A673 (cell line): ENCODE measurements around the gene GRIN2C. TPM values are rescaled to one million over a fixed set of nuclear protein-coding genes. Genes with fewer than 3 reads are reported as not detected.

Experiments used
- BruUV-seq: library from RNA; stranded (reverse); fragments of 400-500 nt; replicated peaks from 2 replicates; lab custom pipeline; 2021; lab: Mats Ljungman, UMichigan
- CTCF ChIA-PET: fragments of 300-600 bp; sonication (Branson Sonifier 250); formaldehyde crosslinking; loops from one replicate; lab custom pipeline; 2022; ENCODE audit warnings: antibody characterized with exemption; lab: Charles Lee
- POLR2A ChIA-PET: fragments of 300-600 bp; sonication (Branson Sonifier 250); formaldehyde crosslinking; loops from one replicate; lab custom pipeline; 2022; ENCODE audit warnings: antibody characterized with exemption; ENCODE audit not compliant: low non-redundant PET; lab: Charles Lee
- DNase-seq: peaks from one replicate; pipeline ENCODE4 v3.0.0-alpha.2; 2015; ENCODE audit warnings: low spot score
- H3K27ac ChIP-seq: fragments of 200-600 bp; sonication (generic); 2 replicates; pipeline ENCODE4 v1.5.1; 2016; ENCODE audit warnings: mixed run types, low read depth, mild to moderate bottlenecking, mixed read lengths, antibody characterized with exemption, low read length; ENCODE audit not compliant: poor library complexity, severe bottlenecking
- H3K27me3 ChIP-seq: fragments of 200-600 bp; sonication (generic); replicated peaks from 2 replicates; pipeline ENCODE4 v1.6.1; 2017; ENCODE audit warnings: mixed run types, low read depth, mild to moderate bottlenecking, mixed read lengths, antibody characterized with exemption, low read length; ENCODE audit not compliant: insufficient read depth, poor library complexity
- H3K36me3 ChIP-seq: fragments of 200-600 bp; sonication (generic); 2 replicates; pipeline ENCODE4 v1.6.1; 2016; ENCODE audit warnings: mixed run types, mild to moderate bottlenecking, mixed read lengths, antibody characterized with exemption, low read length; ENCODE audit not compliant: insufficient read depth, poor library complexity, severe bottlenecking
- H3K4me1 ChIP-seq: fragments of 200-600 bp; sonication (generic); 2 replicates; pipeline ENCODE4 v1.6.1; 2017; ENCODE audit warnings: mixed run types, mild to moderate bottlenecking, mixed read lengths, antibody characterized with exemption, low read length; ENCODE audit not compliant: insufficient read depth, poor library complexity, severe bottlenecking
- H3K4me3 ChIP-seq: fragments of 200-600 bp; sonication (generic); 2 replicates; pipeline ENCODE4 v1.5.1; 2016; ENCODE audit warnings: low read depth, mixed run types, mild to moderate bottlenecking, mixed read lengths, low read length; ENCODE audit not compliant: poor library complexity, severe bottlenecking
- H3K9me3 ChIP-seq: fragments of 200-600 bp; sonication (generic); 2 replicates; pipeline ENCODE4 v1.6.1; 2016; ENCODE audit warnings: mixed run types, low read depth, mild to moderate bottlenecking, mixed read lengths, antibody characterized with exemption, low read length; ENCODE audit not compliant: poor library complexity, severe bottlenecking
- CTCF ChIP-seq: fragments of 300-800, 200-600 bp; sonication (generic); conservative IDR thresholded peaks from 2 replicates; pipeline ENCODE4 v1.5.1; 2017; ENCODE audit warnings: low read depth, mild to moderate bottlenecking, antibody characterized with exemption, low read length, moderate library complexity, mixed read lengths
- EZH2 ChIP-seq: fragments of 200-600 bp; sonication (generic); IDR thresholded peaks from 2 replicates; pipeline ENCODE4 v1.6.1; 2017; ENCODE audit warnings: borderline replicate concordance, low read depth, mild to moderate bottlenecking, mixed read lengths, antibody characterized with exemption, low read length; ENCODE audit not compliant: poor library complexity, severe bottlenecking
- intact Hi-C: fragments of 100-400 bp; cut with micrococcal nuclease; formaldehyde crosslinking; loops from one replicate; pipeline ENCODE4 v1.10.0; 2022; ENCODE audit not compliant: unreplicated experiment
- total RNA-seq: library from RNA; stranded (reverse); gene quantifications from 2 replicates; pipeline ENCODE4 v1.2.3, GENCODE V29; 2021

The GRIN2C gene
- total RNA-seq, 1 experiment from 2014 or later: 0.09 TPM

- TF ChIP-seq CTCF (no peak), EZH2 (no peak)
- H3K36me3 ChIP-seq: no peaks in the 10 kb centered on the region
- H3K27ac ChIP-seq: no peak overlapping the region
- CTCF ChIA-PET: no interaction called here
- H3K9me3 ChIP-seq: no peaks in the 10 kb centered on the region
- BruUV-seq: no TSS peak
- H3K27me3 ChIP-seq: no peaks in the 10 kb centered on the region
- H3K4me3 ChIP-seq: no peak overlapping the region
- POLR2A ChIA-PET: no interaction called here
- intact Hi-C loops: no loop called here
- peaks cover 23% of the 10 kb centered on the region for H3K4me1 ChIP-seq
- no peak for DNase-seq
Observed at GRCh38 chr17:74815067-74815466, 44.6 kb downstream of the GRIN2C start.

- ChIA-PET POLR2A (no interaction called here), CTCF (no interaction called here)
- intact Hi-C loops: no loop called here
- Histone ChIP-seq H3K4me3 (no peak overlapping the region), H3K4me1 (peaks cover 23% of the 10 kb centered on the region), H3K27ac (no peak overlapping the region), H3K36me3 (no peaks in the 10 kb centered on the region), H3K27me3 (no peaks in the 10 kb centered on the region), H3K9me3 (no peaks in the 10 kb centered on the region)
- TF ChIP-seq EZH2 (no peak), CTCF (peak; percentile 39; the same call in 1 of the 2 replicates)
- no TSS peak for BruUV-seq
- no peak for DNase-seq
Observed at GRCh38 chr17:74814453-74814852, 45.2 kb downstream of the GRIN2C start.

GRCh38 chr17:74812109-74813009 is 47.3 kb downstream of the GRIN2C start:
- Histone ChIP-seq H3K27me3 (no peaks in the 10 kb centered on the region), H3K36me3 (no peaks in the 10 kb centered on the region), H3K9me3 (no peaks in the 10 kb centered on the region), H3K27ac (no peak overlapping the region), H3K4me3 (no peak overlapping the region), H3K4me1 (peaks cover 23% of the 10 kb centered on the region)
- TF ChIP-seq CTCF: no peak
- no peak for TF ChIP-seq EZH2
- intact Hi-C loops: no loop called here
- ChIA-PET CTCF (no interaction called here), POLR2A (no interaction called here)
- BruUV-seq: no TSS peak
- DNase-seq: no peak
